Measurements from ENCODE around the gene DOK1.

GRCh38 chr2:74599676-74600075, 45.2 kb downstream of the DOK1 start:
- TF ChIP-seq POLR2A (IDR thresholded peaks at IDR 0.05; ENCODE audit: low read length) (no peak), GATA1 (IDR thresholded peaks at IDR 0.05; ENCODE audit: low read depth, low read length) (no peak)
